GM18508 (cell line): ENCODE results near the gene AGBL3.
"Not testable (repeated sequence)": the region's sequence is repeated elsewhere in the genome, so short reads cannot be mapped to it uniquely, and the experiment has no call there.

Experiments
- ATAC-seq: cut with Tn5 transposase; IDR thresholded peaks from one replicate; pipeline ENCODE4 v1.9.1; 2021; ENCODE audit warnings: moderate number of reproducible peaks; ENCODE audit not compliant: insufficient read depth, unreplicated experiment

The AGBL3 gene

DNA sequence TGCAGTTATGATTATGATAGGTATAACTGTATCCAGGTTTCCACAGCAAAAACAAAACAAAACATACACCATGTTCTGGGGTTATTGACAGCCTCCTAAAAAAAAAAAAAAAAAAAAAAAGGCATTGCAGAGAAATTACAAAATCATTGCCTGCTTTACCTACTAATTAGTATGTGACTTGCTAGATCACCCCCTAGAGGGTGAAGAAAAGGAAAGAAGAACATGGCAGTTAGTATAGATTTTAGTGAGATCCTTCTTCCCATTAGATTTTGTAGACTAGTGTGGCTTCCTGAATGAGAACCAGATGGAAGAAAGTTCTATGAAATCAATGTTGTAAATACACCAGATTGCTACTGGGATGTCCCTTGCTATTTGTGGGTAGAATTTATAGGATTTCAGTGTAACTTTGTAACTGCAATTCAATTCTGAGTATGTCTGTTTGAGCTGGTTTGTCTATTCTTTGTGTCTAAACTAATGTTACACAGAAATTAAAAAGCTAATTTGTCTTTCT, 24.0 kb upstream of the AGBL3 start:
- no peak for ATAC-seq

DNA sequence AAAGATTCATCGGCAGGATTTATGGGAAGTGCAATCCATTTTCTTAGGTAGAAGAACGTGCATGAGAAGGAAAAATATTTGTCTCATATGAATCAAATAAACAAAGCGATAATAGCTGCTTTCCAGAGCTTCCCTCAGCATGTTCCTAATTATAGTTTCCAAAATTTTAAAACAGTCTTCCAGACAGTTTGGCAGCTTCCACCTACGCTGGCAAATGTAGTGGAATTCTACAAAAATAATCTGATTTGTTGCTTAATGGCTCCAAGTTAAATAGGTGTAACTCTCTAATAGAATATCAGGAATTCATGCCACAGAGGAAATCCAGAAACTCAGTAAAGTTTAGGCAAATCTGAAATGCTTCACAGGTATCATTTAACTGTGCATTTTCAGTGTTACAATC, 23.3 kb upstream of the AGBL3 start:
- ATAC-seq: no peak

DNA sequence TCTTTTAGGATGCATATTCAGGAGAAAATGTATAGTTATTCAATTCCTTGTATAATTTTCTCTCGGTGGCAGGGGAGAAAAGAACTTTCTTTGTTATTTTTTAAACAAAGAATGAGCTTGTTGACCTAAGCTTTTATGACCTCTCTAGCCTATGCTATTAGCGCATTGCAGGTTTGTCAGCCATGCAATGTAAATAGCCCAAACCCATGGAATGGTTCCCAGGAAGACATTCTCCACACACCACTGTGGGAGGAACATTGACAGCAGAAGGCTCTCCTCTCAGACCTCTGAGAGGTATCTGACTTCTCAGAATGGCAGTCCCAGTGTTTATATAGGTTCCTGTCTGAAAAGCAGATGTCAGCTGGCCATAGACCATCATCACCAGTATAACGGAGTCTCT, 19.6 kb upstream of the AGBL3 start:
- no peak for ATAC-seq

DNA sequence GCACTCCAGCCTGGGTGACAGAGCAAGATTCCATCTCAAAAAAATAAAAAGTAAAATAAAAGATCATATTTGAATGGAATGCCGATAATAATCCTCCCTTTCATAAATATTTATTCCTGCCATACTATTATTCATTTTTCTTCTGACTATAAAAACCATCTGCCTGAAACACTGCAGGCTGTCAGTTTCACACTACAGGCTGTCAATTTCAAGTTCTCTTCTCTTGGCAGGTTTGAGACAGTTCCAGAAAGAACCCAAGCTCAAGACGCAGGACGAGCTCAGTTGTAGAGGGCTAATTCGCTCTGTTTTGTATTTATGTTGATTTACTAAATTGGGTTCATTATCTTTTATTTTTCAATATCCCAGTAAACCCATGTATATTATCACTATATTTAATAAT, 18.2 kb upstream of the AGBL3 start:
- no peak for ATAC-seq

DNA sequence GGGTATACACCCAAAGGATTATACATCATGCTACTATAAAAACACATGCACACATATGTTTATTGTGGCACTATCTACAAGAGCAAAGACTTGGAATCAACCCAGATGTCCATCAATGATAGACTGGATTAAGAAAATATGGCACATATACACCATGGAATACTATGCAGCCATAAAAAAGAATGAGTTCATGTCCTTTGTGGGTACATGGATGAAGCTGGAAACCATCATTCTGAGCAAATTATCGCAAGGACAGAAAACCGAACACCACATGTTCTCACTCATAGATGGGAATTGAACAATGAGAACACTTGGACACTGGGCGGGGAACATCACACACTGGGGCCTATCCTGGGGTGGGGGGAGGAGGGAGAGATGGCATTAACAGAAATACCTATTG, 4.7 kb upstream of the AGBL3 start:
- ATAC-seq: not testable (repeated sequence)

DNA sequence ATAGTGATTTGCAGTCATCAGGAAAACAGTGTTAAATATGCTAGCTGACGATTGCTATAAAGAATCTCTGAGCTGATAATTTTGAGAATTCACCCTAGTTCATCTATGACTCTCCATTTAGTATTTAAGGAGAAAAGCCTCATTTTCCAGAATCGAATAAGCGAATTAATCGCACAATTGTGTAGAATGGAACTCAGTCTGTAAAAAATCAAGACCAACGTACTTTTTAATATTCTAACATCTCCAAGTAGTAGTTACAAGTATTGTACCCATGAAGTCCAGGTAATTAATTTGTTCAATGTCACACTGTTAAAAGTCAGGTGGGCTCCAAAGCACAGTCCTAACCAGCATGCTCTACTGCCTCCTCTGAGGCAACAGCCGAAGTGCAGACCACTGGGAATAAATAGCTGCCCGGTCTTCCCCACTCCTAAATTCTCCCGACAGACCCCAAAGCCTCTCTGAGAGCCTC, 380 bp upstream of the AGBL3 start:
- ATAC-seq: peak; percentile 25

DNA sequence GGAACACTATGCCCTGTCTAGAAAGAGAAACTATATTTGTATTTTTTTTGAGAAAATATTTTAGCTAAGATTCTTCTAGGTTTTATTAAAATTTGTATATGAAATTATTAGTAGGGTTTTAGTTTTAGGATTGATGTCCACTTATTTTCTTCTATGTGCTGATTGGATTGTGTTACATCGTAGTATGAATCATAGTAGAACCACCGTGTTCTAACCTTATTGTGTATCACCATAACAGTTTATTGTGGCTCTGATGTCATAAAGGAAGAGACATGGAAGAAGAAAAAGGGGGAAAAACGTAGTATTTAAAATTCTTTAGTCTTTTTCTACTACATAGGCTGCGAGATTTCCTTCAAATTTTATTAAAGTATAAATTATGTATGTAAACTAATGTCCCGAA, 1.9 kb downstream of the AGBL3 start:
- ATAC-seq: no peak

DNA sequence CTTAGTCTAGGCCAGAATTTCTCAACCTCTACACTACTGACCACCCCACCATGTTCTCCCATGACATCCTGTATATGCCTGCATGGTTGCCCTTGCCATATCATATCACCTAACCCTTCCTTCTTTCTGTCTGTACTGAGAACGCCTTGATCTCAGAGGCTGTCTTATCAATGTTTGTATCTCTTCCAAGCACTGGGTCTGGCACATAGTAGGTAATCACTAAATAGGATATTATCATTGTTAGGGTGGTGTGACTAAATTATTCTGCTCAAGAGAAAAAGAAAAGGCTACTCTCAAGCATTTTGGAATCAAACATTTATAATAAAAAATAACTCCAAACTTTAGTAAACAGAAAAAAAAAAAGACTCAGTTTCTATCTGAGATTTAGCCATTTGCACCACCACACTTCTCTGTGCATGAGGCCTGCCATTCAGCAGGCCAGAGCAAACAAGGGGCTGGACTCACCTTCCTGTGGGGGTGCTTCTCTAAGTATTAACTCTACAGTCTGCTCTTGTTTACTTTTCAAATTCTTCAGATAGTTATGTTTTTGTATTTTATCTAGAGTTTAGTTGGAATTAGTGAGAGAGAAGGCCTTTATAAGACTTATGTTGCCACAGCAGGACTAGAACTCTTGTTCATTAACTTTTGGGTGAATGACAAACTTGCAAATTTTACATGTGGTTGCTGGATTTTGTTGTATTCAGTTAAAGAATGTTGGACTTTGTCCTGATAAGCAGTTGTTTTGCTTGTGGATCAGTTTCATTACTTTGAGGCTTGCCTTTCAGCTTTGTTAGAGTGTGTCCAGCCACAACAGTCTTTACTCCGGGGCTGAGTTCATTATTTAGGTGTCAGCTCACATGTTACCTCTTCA, 5.4 kb downstream of the AGBL3 start:
- ATAC-seq: no peak

DNA sequence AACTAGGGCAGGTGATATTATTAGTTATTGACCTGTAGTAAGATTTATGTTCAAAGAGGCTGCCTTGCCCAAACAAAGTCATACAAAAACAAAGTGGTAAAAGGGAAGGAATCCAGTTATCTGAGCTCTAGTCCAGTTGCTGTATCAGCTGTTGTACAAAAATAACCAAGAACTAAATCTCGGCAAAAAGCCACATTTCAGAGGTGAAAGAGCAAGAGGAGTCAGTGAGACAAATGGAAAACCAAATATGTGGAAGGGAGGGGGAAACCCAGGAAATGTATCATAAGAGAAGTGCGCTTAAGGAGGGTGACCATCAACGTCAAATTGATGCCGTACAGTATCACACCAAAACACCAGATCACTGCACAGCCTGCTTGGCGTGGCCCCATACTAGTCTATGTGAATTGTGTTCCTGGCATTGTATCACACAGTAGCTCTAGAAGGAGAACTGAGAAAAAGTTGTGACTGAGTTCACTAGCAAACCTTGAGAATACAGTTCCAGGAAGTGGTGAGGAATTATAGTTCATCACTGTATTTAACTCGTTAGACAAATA, 6.4 kb downstream of the AGBL3 start:
- ATAC-seq: peak; percentile 62

DNA sequence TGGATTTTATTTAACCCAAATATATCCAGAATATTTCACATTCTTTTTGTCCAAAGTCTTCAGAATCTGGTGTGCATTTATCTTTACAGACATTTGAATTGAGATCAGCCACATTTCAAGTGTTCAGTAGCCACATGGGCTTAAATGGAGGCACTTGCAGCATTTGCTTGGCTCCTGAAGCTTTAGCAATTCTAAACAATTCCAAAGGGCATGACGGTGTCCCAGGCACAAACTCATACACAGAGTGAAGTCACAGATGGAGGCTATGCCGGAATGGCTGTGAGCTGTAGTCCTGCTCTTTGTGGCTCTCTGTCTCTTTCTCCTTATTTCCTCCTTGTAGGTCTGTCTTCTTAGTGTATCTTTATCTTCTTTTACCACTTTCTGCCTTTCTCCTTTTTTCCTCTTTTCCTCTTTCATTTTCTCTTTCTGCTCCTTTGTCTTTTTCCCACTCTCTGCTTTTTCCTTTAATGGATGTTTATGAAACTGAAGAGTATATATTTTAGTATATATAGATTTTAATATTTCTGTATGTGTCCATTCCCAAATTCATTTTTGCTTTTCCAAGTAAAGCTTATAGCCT, 7.7 kb downstream of the AGBL3 start:
- ATAC-seq: no peak

DNA sequence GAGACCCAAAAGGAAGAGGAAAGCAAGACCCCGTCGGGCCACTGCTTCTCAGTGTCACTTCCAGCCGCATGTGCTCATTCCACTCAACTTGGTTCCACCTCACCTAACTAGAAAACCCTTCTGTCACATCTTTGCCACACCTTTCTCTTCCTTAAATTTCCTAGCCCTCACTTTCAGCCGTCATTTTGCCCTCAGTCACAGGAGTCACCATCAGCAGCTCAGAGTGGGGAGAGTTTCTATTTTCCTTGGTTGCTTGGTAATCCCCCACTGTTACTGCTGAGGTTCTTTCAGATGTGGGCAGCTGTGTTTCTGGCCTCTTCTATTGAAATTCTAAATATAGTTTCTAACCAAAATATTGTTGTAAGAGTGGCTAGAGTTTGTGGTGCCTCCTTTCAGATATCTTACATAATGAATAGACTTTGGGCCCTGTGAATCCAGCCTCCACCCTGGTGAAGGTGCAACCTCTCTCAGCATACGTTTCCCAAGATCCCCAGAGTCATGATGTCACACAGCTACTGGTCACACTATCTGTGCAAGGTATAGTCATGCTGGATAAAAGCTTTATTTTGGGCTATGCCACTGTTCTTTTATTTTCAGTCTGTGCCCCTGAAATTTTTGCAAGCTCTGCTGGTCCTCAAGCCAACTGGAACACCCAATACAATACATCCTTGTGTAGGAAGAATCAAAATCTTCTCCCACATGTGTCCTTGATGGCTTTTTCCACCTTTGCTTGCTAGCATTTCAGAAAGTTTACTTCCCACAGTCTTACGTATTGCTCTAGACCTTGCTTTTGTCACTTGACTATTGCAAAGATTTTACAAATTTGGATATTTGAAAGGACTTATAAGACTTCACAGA, 9.2 kb downstream of the AGBL3 start:
- ATAC-seq: no peak

DNA sequence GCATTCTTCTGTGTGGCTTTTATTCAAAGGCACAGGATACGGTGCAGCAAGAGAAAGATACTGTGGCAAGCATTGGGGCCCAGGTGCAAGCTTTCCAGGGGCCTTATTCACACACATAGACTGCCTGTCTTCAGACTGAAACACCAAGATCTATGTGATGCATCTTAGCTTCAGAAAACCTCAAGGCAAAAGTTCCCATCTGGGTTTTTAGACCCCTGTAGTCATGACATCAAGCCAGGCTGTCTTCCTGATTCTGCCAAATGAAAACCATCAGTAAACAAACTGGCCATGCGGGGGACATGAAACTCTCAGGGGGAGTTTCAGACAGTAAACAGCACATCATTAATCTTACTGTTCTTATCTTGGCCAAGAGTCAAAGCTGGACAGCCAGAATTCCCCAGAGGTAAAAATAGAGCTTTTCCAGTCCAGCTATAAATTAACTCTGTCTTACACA, 9.8 kb downstream of the AGBL3 start:
- peak; percentile 34 for ATAC-seq

DNA sequence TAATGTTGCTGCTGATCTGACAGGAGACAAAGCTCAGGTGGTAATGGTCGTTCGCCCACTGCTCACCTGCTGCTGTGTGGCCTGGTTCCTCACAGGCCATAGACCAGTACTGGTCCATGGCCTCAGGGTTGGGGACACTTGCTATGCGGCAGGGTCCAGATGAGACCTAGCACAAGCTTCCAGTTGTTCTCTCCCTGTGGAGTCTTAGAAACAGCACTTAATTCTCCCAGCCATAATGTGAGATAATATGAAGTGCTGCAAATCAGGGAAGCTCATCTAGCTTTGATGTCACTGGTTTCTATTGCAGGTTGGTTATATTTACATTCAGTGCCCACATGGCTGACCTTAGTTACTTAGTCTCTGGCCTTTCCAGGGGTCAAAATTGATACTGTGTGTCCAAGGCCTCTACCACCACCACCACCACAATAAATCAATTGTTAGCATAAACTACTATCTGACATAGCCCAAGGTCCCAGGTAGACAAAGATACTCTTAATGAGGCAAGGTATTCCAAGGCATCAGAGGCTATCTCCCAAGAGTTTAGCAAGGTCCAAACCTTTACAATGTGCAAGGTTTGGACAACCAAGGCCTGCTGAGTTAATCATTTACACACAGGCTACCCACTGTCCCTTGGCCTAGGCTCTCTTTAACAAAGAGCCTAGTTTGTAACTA, 11.0 kb downstream of the AGBL3 start:
- ATAC-seq: no peak

DNA sequence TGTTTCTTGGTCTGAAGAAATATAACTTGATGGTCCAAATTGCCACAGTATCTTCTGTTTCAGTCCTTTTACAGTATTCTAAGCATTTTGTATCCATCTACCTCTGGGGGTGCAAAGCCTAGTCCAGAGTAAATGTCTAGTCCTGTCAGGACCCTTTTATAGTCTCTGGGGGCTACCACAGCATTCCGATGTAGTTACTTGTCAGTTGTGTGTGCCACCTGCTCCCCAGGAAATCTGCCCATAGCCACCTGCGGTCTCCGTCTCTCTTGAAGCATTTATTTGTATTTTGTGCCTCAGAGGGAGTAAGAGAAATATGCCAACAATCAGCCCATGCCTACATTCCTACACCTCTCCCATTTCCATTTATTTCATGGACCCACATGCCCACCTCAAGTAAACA, 12.8 kb downstream of the AGBL3 start:
- no peak for ATAC-seq

DNA sequence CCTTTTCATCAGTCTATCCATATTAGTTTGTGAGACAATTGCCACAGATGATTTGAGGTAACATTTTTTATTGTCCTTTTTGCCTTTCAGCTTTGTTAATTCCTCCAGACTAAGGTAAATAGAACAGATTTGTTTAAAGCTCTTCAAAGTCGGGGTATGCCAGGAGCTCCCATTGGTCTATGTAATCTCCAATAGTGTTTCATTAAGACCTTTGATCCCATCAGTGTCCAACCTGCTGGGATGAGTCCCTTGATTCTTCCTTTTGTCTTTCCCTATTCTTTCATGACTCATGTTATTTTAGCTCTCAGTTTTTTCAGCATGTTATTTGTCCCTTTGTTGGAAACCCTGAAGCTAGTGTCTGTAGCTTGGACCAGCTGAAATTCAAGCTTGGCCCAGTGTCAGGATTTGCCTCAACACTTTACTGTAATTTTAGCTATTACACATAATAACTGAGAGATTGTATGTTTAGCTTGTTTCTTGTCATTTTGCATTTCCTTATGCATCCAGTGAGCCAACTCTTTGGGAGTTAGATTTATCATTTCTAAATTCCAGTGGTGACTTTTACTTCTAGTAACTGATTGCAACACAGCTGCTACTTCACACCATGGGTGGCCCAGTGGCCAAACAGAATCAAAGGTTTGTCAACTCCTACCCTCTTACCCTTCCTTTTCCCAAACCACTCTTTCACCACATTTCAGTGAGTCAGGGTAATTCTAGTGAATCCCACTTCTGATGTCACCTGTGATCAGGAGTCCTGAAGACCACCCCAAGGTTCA, 15.3 kb downstream of the AGBL3 start:
- ATAC-seq: no peak

DNA sequence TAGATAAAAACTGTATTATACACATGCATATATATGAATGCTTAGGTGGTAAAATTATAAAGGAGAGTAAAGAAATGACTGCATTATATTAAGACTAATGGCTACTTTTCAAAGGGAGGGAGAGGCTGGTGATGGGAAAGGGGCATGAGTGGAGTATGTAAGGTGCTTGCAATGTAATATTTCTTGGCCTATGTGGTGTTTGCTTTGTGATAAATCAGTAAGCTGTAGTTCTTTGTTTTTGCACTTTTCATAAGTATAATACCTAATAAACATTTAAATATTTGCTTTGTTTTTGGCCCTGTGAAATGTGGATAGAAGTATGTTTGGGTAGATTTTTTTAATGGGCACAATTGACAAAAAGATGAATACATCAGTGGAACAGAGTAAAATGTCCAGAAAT, 25.9 kb downstream of the AGBL3 start:
- no peak for ATAC-seq

DNA sequence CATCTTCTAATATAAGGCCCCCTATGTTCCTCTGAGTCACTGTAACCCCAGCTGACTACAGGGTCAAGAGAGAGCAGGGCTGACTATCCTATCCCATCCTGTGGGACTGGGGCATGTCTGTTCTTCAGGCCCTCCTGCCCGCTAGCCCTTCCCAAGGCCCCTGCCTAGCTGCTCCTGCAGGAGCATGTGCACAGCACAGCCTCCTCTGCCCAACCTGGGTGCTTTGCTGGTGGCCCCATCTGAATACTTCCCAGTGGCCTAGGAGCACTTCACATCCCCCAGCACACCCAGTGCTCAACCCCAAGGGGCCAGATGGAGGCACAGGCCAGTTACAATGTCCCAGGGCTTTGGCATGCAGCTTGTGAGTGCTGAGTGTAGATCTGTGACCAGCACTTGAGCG, 37.3 kb downstream of the AGBL3 start:
- no peak for ATAC-seq

DNA sequence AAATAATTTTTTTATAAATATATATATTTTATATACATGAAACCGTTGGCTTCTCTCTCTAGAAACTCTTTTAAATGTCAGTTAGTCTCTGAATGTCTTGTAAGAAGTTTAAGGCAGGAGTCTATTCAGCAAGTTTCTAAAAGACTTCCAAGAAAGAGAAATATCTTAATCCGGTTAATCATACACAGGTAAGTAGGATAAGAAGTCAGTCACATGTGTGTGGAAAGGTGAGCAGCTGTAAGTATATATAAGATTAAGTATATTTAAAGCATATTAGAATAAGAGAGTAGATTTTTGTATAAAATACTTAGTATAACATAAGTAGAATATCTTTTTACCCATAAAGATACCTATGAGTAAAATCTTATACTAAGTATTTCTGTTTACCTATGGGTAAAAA, 48.9 kb downstream of the AGBL3 start:
- no peak for ATAC-seq

DNA sequence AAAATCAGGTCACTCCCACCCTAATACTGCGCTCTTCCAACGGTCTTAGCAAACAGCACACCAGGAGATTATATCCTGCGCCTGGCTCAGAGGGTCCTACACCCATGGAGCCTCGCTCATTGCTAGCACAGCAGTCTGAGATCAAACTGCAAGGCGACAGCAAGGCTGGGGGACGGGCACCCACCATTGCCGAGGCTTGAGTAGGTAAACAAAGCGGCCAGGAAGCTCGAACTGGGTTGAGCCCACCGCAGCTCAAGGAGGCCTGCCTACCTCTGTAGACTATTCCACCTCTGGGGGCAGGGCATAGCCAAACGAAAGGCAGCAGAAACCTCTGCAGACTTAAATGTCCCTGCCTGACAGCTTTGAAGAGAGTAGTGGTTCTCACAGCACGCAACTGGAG, 80.7 kb downstream of the AGBL3 start:
- not testable (repeated sequence) for ATAC-seq
